Esophagus muscularis mucosa (tissue), 4 donors: Measurements from ENCODE around the gene SLC5A6. TPM values are rescaled to one million over a fixed set of nuclear protein-coding genes. Genes with fewer than 3 reads are reported as not detected.

Source experiments
- DNase-seq: peaks from one replicate; pipeline ENCODE4 v3.0.0-alpha.2; 2017; ENCODE audit errors: extremely low spot score
- H3K27ac ChIP-seq, 4 donors: fragments of 200-600 bp; sonication (generic); replicated peaks in 1 of 4; 1 replicate in 3 of 4; 2 replicates in 1 of 4; pipeline ENCODE4 v1.5.1; 2016 to 2019; ENCODE audit warnings: mild to moderate bottlenecking in 1 of 4
- H3K27me3 ChIP-seq, 4 donors: fragments of 200-600 bp; sonication (generic); one replicate each; pipeline versions ENCODE4 v1.5.1 to v1.6.0; 2016 to 2019
- H3K36me3 ChIP-seq, 4 donors: fragments of 200-600 bp; sonication (generic); one replicate each; pipeline ENCODE4 v1.5.1; 2016 to 2019
- H3K4me1 ChIP-seq, 4 donors: fragments of 200-600 bp; sonication (generic); one replicate each; pipeline ENCODE4 v1.5.1; 2016 to 2019
- H3K4me3 ChIP-seq, 4 donors: fragments of 200-600 bp; sonication (generic); 1 replicate in 2 of 4; 2 replicates in 2 of 4; pipeline ENCODE4 v1.5.1; 2016 to 2019; ENCODE audit warnings: mild to moderate bottlenecking in 4 of 4, moderate library complexity in 1 of 4
- H3K9me3 ChIP-seq, 4 donors: fragments of 200-600 bp; sonication (generic); 1 replicate in 3 of 4; 2 replicates in 1 of 4; pipeline ENCODE4 v1.5.1; 2016 to 2019
- EP300 ChIP-seq: sonication (generic); formaldehyde crosslinking; IDR thresholded peaks from one replicate; pipeline ENCODE4 v1.6.1; 2017; ENCODE audit warnings: antibody characterized with exemption
- POLR2A ChIP-seq: fragments of 450-650 bp; IDR thresholded peaks from one replicate; pipeline ENCODE4 v1.6.1; 2017; ENCODE audit warnings: antibody characterized with exemption, moderate library complexity, mild to moderate bottlenecking, low read depth
- POLR2AphosphoS5 ChIP-seq, 2 donors: sonication (generic); formaldehyde crosslinking; IDR thresholded peaks; one replicate each; pipeline ENCODE4 v1.6.1; 2017; ENCODE audit warnings: antibody characterized with exemption in 2 of 2
- WGBS: methylation state at CpG from one replicate; pipeline ENCODE4 v1.1.5; 2018; 5-methylcytosine and 5-hydroxymethylcytosine counted together
- intact Hi-C: fragments of 100-400 bp; cut with DNase I; formaldehyde crosslinking; loops from one replicate; pipeline ENCODE4 v1.15.1; 2023
- total RNA-seq, 4 donors: library from RNA; depleted of rRNA; stranded (reverse); fragments of >200 nt; gene quantifications; one replicate each; pipeline versions ENCODE4 v1.1.0 to v1.2.1, GENCODE V29; 2016
- TF ChIP-seq, protein P1 (sequence below), 3 experiments: fragments of 200-600 bp in 2 of 3; fragments of 450-650 bp in 1 of 3; sonication (generic) in 2 of 3; IDR thresholded peaks; one replicate each; pipeline ENCODE4 v1.5.1; 2017 to 2019; ENCODE audit warnings: antibody characterized with exemption in 3 of 3, mild to moderate bottlenecking in 2 of 3, moderate library complexity in 1 of 3

SLC5A6 gene
- total RNA-seq, 4 donors from 2014 or later: 7.5 to 21.5 (median 13.6) TPM

DNA sequence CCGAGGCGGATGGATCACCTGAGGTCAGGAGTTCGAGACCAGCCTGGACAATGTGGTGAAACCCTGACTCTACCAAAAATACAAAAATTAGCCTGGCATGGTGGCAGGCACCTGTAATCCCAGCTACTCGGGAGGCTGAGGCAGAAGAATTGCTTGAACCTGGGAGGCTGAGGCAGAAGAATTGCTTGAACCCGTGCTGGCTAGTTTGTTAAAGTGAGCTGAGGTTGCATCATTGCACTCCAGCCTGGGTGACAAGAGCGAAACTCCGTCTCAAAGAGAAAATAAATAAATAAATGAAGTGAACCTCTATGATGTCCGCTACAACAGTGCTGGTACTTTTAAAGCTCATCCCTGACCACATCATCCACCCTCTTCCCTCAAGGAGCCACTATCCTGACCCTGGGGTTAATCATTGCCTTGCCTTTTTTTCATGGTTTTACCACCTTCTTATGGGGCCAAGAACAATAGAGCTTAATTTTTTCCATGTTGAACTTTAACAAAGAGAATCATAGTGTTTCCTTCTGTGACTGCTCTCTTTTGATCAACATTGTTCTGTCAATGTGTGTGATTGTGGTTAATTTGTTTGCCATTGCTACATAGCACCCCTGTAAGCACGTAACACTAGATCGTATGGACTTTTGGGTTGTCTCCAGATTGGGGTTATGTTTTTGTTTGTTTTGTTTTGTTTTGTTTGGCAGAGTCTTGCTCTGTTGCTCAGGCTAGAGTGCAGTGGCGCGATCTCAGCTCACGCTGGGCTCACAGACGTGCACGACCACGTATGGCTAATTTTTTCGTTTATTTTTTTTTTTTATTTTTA, 17.3 kb downstream of the SLC5A6 start:
- Histone ChIP-seq H3K4me1 (no peaks in the 10 kb centered on the region), H3K9me3 (no peaks in the 10 kb centered on the region), H3K4me3 (no peak overlapping the region), H3K36me3 (peaks cover 0 to 6% (median 2%) of the 10 kb centered on the region in 4 donors), H3K27me3 (no peaks in the 10 kb centered on the region), H3K27ac (no peak overlapping the region)
- WGBS: 77% methylated on average over 17 of the region's 17 CpGs
- TF ChIP-seq POLR2AphosphoS5 (IDR thresholded peaks at IDR 0.05): no peak
- no peak for TF ChIP-seq POLR2A
- TF ChIP-seq EP300: no peak
- TF ChIP-seq, protein P1, sequence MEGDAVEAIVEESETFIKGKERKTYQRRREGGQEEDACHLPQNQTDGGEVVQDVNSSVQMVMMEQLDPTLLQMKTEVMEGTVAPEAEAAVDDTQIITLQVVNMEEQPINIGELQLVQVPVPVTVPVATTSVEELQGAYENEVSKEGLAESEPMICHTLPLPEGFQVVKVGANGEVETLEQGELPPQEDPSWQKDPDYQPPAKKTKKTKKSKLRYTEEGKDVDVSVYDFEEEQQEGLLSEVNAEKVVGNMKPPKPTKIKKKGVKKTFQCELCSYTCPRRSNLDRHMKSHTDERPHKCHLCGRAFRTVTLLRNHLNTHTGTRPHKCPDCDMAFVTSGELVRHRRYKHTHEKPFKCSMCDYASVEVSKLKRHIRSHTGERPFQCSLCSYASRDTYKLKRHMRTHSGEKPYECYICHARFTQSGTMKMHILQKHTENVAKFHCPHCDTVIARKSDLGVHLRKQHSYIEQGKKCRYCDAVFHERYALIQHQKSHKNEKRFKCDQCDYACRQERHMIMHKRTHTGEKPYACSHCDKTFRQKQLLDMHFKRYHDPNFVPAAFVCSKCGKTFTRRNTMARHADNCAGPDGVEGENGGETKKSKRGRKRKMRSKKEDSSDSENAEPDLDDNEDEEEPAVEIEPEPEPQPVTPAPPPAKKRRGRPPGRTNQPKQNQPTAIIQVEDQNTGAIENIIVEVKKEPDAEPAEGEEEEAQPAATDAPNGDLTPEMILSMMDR (IDR thresholded peaks at IDR 0.05): no peak
- no peak for DNase-seq
- intact Hi-C loops: loop anchor here (5.0 kb wide), 1 partner anchor 97 kb away; no protein-coding TSS in a partner anchor

DNA sequence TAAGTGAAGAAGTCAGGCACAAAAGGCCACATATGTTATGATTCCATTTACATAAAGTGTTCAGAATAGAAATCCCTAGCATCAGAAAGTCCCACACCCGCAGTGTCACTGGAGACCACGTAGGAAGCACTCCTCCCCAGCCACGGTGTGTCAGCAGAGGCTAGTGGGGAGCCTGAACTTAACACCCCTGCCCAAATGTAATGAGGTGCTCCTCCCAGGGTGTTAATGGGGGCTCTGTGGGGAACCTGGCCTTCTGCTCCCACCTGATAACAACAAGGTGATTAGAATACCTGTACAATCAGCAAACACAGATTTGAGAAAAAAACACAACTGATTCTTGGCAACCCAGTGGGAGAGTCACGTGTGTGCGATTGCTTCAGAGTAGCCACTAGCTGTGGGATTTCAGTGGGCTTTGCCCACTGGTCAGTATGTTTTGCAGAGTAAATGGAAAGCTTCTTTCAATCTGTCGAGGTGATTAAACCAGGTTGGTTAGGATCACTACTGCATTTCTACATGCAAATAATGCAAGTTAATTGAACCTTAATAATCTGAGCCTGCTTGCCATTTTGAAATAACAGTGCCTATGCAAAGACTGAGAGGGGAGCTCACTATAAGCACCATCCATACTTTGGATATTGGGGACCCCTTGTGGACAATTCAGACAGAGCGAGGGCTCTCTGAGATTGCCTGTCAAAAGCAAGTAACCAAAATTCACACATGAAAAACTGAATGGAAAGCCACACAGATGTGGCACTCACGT, 20.8 kb downstream of the SLC5A6 start:
- H3K9me3 ChIP-seq: no peaks in the 10 kb centered on the region
- H3K4me1 ChIP-seq: peaks cover 0 to 2% (median under 1%) of the 10 kb centered on the region in 4 donors
- TF ChIP-seq EP300: no peak
- TF ChIP-seq, protein P1 (IDR thresholded peaks at IDR 0.05): peak; percentile 47 to 55 (median 53)
- no peak overlapping the region for H3K4me3 ChIP-seq
- intact Hi-C loops: loop anchor here (5.0 kb wide), 1 partner anchor 94 kb away; no protein-coding TSS in a partner anchor
- no peaks in the 10 kb centered on the region for H3K27me3 ChIP-seq
- H3K27ac ChIP-seq: no peak overlapping the region
- no peaks in the 10 kb centered on the region for H3K36me3 ChIP-seq
- no peak for DNase-seq
- WGBS: 40% methylated on average over 8 of the region's 8 CpGs

DNA sequence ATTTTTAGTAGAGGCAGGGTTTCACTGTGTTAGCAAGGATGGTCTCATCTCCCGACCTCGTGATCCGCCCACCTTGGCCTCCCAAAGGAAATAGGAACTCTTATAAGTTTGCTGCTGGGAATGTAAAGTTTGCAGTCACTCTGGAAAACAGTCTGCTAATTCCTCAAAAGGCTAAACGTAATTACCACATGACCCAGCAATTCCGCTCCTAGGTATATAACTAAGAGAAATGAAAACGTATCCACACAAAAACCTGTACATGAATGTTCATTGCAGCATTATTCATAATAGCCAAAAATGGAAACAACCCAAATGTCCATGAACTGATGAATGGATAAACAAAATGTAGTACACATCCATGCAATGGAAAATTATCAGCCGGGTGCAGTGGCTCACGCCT, 22.1 kb downstream of the SLC5A6 start:
- no peak overlapping the region for H3K4me3 ChIP-seq
- no peak for TF ChIP-seq POLR2A
- no peaks in the 10 kb centered on the region for H3K36me3 ChIP-seq
- no peaks in the 10 kb centered on the region for H3K9me3 ChIP-seq
- peaks cover 8 to 15% (median 10%) of the 10 kb centered on the region in 4 donors for H3K4me1 ChIP-seq
- H3K27me3 ChIP-seq: no peaks in the 10 kb centered on the region
- intact Hi-C loops: loop anchor here (5.0 kb wide), 1 partner anchor 93 kb away; no protein-coding TSS in a partner anchor
- WGBS: 91% methylated on average over 8 of the region's 8 CpGs
- no peak for DNase-seq
- no peak overlapping the region for H3K27ac ChIP-seq

DNA sequence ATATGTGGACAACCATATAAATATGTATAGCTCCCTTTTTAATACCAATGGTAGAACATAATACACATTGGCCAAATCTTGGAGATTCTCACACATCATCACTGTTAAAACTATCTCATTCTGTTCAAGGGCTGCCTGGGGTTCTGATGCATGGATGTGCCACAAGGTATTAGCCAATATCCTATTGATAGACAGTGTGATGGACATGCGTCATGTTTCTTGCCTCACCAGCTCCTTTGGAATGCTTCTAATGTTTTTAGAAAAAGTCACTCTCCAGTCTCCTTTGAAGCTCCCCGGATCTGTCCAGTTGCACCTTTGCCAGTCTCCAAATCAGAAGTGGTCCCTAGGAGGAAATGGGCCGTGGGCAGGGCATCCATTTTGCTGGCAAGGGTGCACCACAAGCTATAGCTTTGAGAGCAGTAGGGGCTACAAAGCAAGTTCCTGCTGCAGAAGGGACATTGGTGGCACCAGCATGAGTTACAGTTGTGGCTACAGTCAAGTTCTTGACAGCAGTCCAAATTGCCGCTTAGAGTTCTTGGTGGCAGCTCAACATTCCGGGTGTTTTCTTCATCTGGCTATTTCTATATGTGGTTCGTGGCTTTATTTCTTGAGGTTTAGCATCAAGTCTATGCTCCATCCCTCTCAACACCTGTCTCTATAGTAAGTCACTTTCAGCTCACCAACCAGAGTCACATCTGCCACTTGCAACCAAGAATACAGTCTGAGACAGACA, 25.3 kb downstream of the SLC5A6 start:
- Histone ChIP-seq H3K36me3 (no peaks in the 10 kb centered on the region), H3K4me1 (peaks cover 8 to 21% (median 18%) of the 10 kb centered on the region in 4 donors), H3K4me3 (no peak overlapping the region), H3K27ac (no peak overlapping the region), H3K9me3 (no peaks in the 10 kb centered on the region), H3K27me3 (no peaks in the 10 kb centered on the region)
- intact Hi-C loops: no loop called here
- 72% methylated on average over 6 of the region's 6 CpGs for WGBS
- no peak for DNase-seq
- TF ChIP-seq POLR2A (no peak), EP300 (no peak), POLR2AphosphoS5 (IDR thresholded peaks at IDR 0.05) (no peak)
- TF ChIP-seq, protein P1 (IDR thresholded peaks at IDR 0.05): no peak
